22Rv1 (cell line): Measurements from ENCODE around the gene PXYLP1.

Experiments
- ZFX ChIP-seq: fragments of 450-650 bp; IDR thresholded peaks from 2 replicates; pipeline ENCODE4 v1.6.1; 2017; ENCODE audit warnings: antibody characterized with exemption, borderline replicate concordance
- TF ChIP-seq, protein P1 (sequence below): fragments of 450-650 bp; IDR thresholded peaks from 2 replicates; pipeline ENCODE4 v1.5.1; 2017; ENCODE audit warnings: mild to moderate bottlenecking

DNA sequence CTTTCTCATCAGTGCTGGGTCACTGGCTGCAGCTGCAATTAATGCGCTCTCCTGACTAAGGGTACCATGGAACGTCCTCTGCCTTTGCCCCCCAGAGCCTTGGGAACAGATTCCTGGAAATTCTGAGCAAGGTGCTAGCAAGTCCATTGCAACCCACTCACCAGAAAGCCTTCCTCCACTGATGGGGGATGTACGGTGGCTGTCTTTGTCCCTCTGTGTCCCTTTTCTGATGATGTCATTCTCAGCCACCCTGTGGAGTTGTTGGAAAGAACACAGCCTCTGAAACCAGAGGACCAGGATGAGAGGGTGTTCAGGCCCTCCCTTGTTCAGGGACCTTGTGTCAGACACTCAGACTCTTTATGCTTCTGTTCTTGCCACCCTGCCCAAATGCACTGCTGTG lies 98.6 kb downstream of the PXYLP1 start:
- TF ChIP-seq, protein P1, sequence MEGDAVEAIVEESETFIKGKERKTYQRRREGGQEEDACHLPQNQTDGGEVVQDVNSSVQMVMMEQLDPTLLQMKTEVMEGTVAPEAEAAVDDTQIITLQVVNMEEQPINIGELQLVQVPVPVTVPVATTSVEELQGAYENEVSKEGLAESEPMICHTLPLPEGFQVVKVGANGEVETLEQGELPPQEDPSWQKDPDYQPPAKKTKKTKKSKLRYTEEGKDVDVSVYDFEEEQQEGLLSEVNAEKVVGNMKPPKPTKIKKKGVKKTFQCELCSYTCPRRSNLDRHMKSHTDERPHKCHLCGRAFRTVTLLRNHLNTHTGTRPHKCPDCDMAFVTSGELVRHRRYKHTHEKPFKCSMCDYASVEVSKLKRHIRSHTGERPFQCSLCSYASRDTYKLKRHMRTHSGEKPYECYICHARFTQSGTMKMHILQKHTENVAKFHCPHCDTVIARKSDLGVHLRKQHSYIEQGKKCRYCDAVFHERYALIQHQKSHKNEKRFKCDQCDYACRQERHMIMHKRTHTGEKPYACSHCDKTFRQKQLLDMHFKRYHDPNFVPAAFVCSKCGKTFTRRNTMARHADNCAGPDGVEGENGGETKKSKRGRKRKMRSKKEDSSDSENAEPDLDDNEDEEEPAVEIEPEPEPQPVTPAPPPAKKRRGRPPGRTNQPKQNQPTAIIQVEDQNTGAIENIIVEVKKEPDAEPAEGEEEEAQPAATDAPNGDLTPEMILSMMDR = no peak
- no peak for TF ChIP-seq ZFX
